Smooth muscle cell (in vitro differentiated cells): Measurements from ENCODE around the gene TRIO. TPM values are rescaled to one million over a fixed set of nuclear protein-coding genes. Genes with fewer than 3 reads are reported as not detected.

ENCODE experiments used
- DNase-seq: peaks from one replicate; lab custom pipeline; 2025; ENCODE audit not compliant: unreplicated experiment; lab: John Stamatoyannopoulos, UW
- H2AFZ ChIP-seq: fragments of 200-600 bp; sonication (generic); 2 replicates; pipeline ENCODE4 v1.6.0; 2016; ENCODE audit warnings: antibody characterized with exemption, low read depth, mild to moderate bottlenecking
- H3F3A ChIP-seq: fragments of 200-600 bp; sonication (generic); 2 replicates; pipeline ENCODE4 v1.6.0; 2017; ENCODE audit warnings: antibody characterized with exemption, low read depth
- H3K27ac ChIP-seq: fragments of 200-600 bp; sonication (generic); 2 replicates; pipeline ENCODE4 v1.5.1; 2016; ENCODE audit warnings: low read depth, mild to moderate bottlenecking
- H3K27me3 ChIP-seq: fragments of 200-600 bp; sonication (generic); 2 replicates; pipeline ENCODE4 v1.6.1; 2016; ENCODE audit warnings: low read depth, mild to moderate bottlenecking
- H3K36me3 ChIP-seq: fragments of 200-600 bp; sonication (generic); 2 replicates; pipeline ENCODE4 v1.5.1; 2016; ENCODE audit warnings: low read depth
- H3K4me1 ChIP-seq: fragments of 200-600 bp; sonication (generic); 2 replicates; pipeline ENCODE4 v1.5.1; 2016; ENCODE audit warnings: low read depth
- H3K4me2 ChIP-seq: fragments of 200-600 bp; sonication (generic); 2 replicates; pipeline ENCODE4 v1.6.0; 2016; ENCODE audit warnings: mild to moderate bottlenecking
- H3K4me3 ChIP-seq: fragments of 200-600 bp; sonication (generic); 2 replicates; pipeline ENCODE4 v1.5.1; 2016; ENCODE audit warnings: mild to moderate bottlenecking
- H3K79me2 ChIP-seq: fragments of 200-600 bp; sonication (generic); 2 replicates; pipeline ENCODE4 v1.6.0; 2016; ENCODE audit warnings: low read depth, mild to moderate bottlenecking
- H3K9ac ChIP-seq: fragments of 200-600 bp; sonication (generic); 2 replicates; pipeline ENCODE4 v1.6.0; 2016; ENCODE audit warnings: low read depth
- H3K9me3 ChIP-seq: fragments of 200-600 bp; sonication (generic); replicated peaks from 2 replicates; pipeline ENCODE4 v1.5.1; 2016; ENCODE audit warnings: low read depth
- H4K20me1 ChIP-seq: fragments of 200-600 bp; sonication (generic); 2 replicates; pipeline ENCODE4 v1.6.0; 2016; ENCODE audit warnings: low read depth
- WGBS: methylation state at CpG from one replicate; pipeline ENCODE4 v1.1.7; 2016; ENCODE audit warnings: low lambda C conversion rate; 5-methylcytosine and 5-hydroxymethylcytosine counted together
- polyA plus RNA-seq: library from polyadenylated mRNA; unstranded; fragments of >200 nt; fragmentation: Nextera tagmentation; extraction: Ambion mirVana; gene quantifications from 2 replicates; pipeline ENCODE4 v1.2.1, GENCODE V29; 2016
- total RNA-seq: library from RNA; depleted of rRNA; stranded (reverse); fragments of >200 nt; gene quantifications from 2 replicates; pipeline ENCODE4 v1.2.3, GENCODE V29; 2014
- TF ChIP-seq, protein P1 (sequence below): fragments of 200-600 bp; sonication (generic); IDR thresholded peaks from 2 replicates; pipeline ENCODE4 v1.5.1; 2017; ENCODE audit warnings: borderline replicate concordance, mild to moderate bottlenecking, antibody characterized with exemption; ENCODE audit not compliant: insufficient read depth, poor library complexity, severe bottlenecking

Gene TRIO
- total and polyA plus RNA-seq, 2 experiments from 2014 or later = 10.2 to 118 TPM

DNA sequence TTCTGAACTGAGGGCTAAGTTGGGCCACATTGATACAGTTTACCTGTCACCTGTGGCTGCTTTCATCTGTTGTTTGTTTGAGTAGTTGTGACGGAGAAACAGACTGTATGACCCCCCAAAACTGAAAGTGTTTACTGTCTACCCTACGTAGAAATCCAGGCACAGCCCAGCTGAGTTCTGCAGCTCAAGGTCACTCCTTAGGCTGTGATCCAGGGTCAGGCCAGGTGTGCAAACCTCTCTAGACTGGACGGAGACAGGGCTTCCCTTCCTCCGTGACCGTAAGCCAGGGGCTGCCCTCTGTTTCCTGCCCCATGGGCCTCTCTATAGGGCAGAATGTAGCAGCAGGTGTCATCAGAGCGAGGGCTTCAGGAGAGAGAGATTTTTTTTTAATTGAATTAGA is 230.5 kb downstream of the TRIO start:
- Histone ChIP-seq H3K9me3 (no peaks in the 10 kb centered on the region), H3K4me3 (no peak overlapping the region), H3K4me1 (no peaks in the 10 kb centered on the region), H3K9ac (no peak overlapping the region), H3K36me3 (peaks cover 35% of the 10 kb centered on the region), H2AFZ (no peak overlapping the region), H4K20me1 (peaks cover 44% of the 10 kb centered on the region), H3F3A (no peaks in the 10 kb centered on the region), H3K4me2 (no peak overlapping the region), H3K27ac (no peak overlapping the region), H3K79me2 (no peaks in the 10 kb centered on the region), H3K27me3 (no peaks in the 10 kb centered on the region)
- TF ChIP-seq, protein P1, sequence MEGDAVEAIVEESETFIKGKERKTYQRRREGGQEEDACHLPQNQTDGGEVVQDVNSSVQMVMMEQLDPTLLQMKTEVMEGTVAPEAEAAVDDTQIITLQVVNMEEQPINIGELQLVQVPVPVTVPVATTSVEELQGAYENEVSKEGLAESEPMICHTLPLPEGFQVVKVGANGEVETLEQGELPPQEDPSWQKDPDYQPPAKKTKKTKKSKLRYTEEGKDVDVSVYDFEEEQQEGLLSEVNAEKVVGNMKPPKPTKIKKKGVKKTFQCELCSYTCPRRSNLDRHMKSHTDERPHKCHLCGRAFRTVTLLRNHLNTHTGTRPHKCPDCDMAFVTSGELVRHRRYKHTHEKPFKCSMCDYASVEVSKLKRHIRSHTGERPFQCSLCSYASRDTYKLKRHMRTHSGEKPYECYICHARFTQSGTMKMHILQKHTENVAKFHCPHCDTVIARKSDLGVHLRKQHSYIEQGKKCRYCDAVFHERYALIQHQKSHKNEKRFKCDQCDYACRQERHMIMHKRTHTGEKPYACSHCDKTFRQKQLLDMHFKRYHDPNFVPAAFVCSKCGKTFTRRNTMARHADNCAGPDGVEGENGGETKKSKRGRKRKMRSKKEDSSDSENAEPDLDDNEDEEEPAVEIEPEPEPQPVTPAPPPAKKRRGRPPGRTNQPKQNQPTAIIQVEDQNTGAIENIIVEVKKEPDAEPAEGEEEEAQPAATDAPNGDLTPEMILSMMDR = no peak
- WGBS = 96% methylated on average over 6 of the region's 6 CpGs
- no peak for DNase-seq

DNA sequence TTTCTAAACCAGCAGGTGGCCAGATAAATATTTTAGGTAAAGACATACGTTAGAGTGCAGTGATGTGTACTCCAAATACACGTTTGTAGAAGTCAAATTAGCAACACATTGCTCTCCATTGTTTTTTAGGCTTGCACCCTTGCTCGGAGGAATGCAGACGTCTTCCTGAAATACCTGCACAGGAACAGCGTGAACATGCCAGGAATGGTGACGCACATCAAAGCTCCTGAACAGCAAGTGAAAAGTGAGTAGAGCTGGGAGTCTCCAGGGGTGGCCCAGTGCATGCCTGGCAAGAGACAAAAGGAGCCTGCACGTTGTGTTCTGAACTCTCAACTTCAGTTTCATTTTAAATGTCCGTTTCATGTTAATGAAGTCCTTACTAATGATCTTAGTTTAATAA is 231.0 kb downstream of the TRIO start:
- Histone ChIP-seq H3K9ac (no peak overlapping the region), H3K4me2 (no peak overlapping the region), H3K79me2 (no peaks in the 10 kb centered on the region), H2AFZ (no peak overlapping the region), H3K27ac (no peak overlapping the region), H3K36me3 (peaks cover 36% of the 10 kb centered on the region), H3K9me3 (no peaks in the 10 kb centered on the region), H4K20me1 (peaks cover 44% of the 10 kb centered on the region), H3F3A (no peaks in the 10 kb centered on the region), H3K4me3 (no peak overlapping the region), H3K27me3 (no peaks in the 10 kb centered on the region), H3K4me1 (no peaks in the 10 kb centered on the region)
- 85% methylated on average over 8 of the region's 8 CpGs for WGBS
- no peak for DNase-seq
- TF ChIP-seq, protein P1 = no peak

DNA sequence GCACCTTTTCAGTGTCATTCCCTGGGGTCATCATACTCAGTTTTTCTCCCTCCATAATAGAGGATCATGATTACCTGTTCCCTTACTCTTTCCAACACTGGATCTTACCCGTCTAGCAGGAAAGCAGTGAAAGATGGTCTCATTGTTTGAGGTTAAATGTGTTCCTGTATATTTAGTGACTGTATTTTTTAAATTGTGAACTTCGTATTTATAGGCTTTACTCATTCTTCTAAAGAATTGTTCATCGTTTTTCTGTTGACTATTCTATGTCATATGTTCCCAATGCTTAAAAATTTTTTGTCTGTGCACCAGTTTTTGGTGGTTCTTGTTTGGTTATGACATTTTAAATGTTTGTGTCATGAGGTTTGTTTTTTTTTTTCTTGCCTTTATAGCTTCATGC is 233.6 kb downstream of the TRIO start:
- Histone ChIP-seq H3K4me1 (no peaks in the 10 kb centered on the region), H3K27me3 (no peaks in the 10 kb centered on the region), H3K4me3 (no peak overlapping the region), H3K9me3 (no peaks in the 10 kb centered on the region), H3K79me2 (no peaks in the 10 kb centered on the region), H3K9ac (no peak overlapping the region), H3K27ac (no peak overlapping the region), H2AFZ (no peak overlapping the region), H4K20me1 (peaks cover 42% of the 10 kb centered on the region), H3F3A (no peaks in the 10 kb centered on the region), H3K36me3 (peaks cover 49% of the 10 kb centered on the region), H3K4me2 (no peak overlapping the region)
- WGBS = 96% methylated on average over 3 of the region's 3 CpGs
- DNase-seq = no peak
- TF ChIP-seq, protein P1 = no peak

DNA sequence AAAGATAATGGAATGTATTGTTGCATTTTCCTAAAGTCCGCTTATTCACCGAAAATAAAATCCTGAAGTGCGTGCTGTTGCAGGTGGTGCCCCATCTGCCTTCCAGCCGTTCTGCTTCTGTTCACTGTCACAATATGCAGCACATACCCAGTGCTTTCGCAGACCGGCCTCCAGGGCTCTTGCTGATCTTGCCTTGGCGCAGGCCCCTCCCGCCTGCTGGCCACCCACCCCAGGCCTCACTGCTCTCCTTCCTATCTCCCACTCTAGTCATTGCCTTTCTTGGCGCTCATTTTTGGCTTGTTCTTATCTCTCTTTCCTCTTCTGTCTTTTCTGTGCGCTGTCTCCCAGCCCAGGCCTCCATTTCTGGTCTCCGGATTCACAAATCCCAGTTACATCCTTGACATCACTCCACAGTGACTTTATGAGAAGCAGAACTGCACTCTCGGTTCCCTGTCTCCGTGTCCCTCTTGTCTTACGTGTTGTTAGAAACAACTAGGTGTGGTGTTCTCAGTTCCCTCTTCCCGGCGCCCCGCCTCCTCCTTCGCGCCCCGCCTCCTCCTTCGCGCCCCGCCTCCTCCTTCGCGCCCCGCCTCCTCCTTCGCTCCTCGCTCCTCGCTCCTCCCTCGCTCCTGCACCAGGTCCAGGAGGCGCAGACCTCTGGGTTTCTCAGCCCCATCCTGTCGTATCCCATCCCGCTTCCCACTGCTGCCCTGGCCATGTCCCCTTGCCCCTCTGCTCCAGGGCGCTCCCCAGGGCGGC is 236.8 kb downstream of the TRIO start:
- Histone ChIP-seq H3K36me3 (peaks cover 55% of the 10 kb centered on the region), H4K20me1 (peaks cover 30% of the 10 kb centered on the region), H3K4me3 (no peak overlapping the region), H3K79me2 (no peaks in the 10 kb centered on the region), H3K4me1 (no peaks in the 10 kb centered on the region), H3K27me3 (no peaks in the 10 kb centered on the region), H3K4me2 (no peak overlapping the region), H3K9ac (no peak overlapping the region), H2AFZ (no peak overlapping the region), H3K9me3 (no peaks in the 10 kb centered on the region), H3F3A (no peaks in the 10 kb centered on the region), H3K27ac (no peak overlapping the region)
- WGBS = 84% methylated on average over 22 of the region's 35 CpGs
- DNase-seq = no peak
- TF ChIP-seq, protein P1 = no peak
